Fibroblast of peridontal ligament (primary cell): ENCODE results near the gene C2CD2.
A peak's percentile ranks its signal among the peaks of the same experiment; 100 is the strongest.

Source experiments
- DNase-seq: peaks from one replicate; pipeline ENCODE4 v3.0.0-alpha.2; 2010; ENCODE audit errors: extremely low read depth

The C2CD2 gene

GRCh38 chr21:41913230-41913629 lies 40.6 kb downstream of the C2CD2 start:
- no peak for DNase-seq

DNA sequence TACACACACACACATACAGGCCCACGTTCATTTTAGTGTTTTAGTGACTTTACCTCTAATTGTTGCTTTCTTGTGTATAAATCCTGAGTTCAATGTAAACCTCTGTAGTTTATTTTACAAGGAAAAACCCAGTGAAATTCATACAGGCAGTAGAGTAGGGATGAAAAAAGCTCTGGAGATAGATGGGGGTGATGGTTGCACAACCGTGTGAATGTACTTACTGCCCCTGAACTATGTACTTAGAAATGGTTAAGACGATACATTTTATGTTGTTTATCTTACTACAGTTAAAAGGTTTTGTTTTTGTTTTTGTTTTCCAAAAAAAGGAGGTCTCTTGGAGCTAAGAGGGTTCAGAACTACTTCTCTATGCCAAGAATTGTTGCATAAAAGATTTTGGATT lies 45.0 kb downstream of the C2CD2 start:
- no peak for DNase-seq

DNA sequence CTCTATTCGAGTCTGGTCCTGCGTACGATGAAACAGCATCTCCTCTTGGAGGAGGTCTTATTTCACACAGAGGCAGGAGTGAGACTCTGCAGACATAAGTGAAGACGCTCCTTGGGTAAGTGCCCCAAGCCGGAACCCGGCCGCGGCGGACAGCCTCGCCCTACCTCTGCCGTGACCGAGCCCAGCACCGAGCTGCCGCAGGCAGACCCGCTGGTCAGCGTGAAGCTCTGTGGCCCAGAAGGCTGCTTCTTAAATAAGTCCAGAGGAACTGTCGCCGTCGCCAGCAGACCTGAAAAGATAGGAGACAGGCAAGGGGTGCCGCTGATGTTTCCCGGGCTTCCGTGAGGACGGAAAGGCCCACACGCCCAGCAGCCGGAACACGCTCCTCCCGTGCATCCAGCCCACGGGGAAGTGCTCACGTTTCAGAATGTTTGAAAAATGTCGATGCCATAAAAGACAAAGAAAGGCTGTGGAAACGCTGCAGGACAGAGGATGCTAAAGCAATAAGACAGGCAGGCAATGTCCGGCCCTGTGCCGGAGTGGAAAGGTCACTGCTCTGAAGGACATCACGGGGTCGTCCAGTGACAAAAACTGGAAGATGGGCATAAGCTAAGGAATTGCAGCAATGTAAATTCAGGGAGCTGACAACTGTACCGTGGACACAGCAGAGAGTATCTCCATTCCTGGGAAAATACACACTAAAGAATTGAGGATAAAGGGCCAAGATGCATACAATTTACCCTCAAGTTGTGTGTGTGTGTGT lies 46.1 kb downstream of the C2CD2 start:
- DNase-seq, result no peak

DNA sequence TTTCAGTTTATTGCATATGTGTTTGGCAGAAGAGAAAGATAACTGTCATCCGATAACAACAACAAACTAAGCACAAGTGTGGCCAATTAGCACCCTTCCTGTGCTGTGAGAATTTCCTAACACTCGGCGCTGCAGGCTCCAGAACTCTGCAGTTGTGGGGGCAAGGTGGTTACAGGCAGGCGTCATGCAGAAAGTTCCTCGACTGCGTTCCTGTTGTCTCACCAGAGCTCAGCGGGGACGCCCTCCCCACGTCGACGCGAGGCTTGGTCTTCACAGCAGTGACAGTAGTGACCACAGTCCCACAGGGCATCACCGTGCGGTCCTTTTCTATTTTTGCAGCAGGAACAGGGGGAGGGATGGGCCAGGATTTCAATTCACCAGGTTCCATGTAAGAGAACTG lies 47.0 kb downstream of the C2CD2 start:
- DNase-seq, result no peak

GRCh38 chr21:41903559-41904351 lies 50.1 kb downstream of the C2CD2 start:
- no peak for DNase-seq

DNA sequence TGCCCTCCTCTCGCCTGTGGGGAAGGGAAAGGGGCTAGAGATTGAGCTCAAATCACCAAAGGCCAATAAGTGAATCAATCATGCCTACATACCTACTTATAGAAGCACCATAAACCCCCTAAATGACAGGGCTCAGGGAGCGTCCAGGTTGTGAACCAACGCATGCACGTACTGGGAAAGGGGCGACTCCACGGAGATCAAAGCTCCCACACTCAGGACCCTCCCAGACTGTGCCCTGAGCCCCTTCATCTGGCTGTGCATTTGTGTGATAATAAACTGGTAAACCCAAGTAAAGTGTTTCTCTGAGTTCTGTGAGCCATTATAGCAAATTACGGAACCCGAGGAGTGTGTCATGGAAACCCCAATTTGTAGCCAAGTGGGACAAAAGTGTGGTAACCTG lies 50.9 kb downstream of the C2CD2 start:
- DNase-seq, result no peak

DNA sequence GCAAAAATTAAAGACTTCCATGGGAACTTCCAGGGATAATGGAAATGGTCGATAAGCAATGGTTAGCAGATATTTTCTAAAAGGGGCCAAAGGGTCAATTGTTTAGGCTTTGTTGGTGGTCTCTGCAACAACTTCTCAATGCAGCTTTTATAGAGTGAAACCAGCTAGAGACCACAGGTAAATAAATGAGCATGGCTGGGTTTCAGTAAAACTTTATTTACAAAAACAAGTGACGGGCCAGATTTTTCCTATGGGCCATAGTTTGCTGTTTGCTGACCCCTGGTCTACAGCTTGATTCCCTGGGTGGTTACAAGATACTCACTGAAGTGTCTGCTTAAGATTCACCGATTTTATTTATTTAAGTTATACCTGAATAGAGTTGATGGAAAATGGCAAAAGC lies 52.0 kb downstream of the C2CD2 start:
- no peak for DNase-seq

DNA sequence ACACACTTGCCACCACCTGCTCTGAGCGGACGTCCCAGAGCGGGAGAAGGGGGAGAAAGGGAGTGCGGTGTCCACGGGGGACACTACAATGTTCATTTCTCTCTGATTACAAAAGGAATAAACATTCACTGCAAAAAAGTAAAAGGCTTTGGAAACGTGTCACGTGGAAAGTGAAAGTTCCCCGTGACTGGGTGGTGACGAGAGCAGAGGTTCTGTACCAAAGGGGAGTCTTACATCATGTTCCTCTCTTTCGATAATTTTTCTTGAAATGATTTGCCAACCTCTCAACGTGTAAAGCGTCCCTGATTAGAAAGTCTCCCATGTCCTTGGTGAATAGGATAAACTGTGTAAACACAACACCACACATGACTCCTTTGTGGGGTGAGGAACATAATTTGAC lies 52.7 kb downstream of the C2CD2 start:
- DNase-seq, result no peak

- DNase-seq, result no peak
Measured at GRCh38 chr21:41900401-41900800, 53.4 kb downstream of the C2CD2 start.

DNA sequence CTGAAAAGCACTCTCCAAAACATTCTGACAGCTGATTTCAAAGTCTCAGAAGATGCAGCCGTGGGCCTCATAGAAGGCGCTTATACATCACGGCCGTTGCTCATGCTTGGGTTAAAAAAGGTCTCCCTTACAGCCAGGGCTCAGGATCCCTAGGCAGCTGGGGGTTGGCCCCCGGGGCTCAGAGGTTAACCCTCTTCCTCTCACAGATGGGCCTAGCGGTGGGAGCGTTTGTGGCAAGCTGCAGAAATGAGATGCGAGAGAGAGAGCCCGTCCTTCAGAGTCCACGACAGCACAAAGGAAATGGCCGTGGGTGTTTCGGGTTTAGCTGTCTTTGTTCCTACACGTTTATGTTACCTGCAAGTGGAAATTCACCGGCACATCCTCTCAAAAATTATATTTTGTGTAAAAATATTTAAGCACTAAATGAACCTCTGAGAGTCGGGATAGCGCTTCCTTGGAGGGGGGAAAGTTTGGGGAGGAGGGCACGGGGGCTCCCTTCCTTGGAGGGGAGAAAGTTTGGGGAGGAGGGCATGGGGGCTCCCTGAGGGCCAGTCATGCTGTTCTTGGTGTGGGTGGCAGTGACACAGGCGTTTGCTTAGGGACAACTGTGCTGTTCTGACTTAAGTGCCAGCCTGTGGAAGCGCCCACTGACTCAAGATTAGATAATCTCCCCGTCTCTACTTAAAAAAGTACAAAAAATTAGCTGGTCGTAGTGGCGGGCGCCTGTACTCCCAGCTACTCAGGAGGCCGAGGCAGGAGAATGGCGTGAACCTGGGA lies 54.2 kb downstream of the C2CD2 start:
- DNase-seq, result no peak

DNA sequence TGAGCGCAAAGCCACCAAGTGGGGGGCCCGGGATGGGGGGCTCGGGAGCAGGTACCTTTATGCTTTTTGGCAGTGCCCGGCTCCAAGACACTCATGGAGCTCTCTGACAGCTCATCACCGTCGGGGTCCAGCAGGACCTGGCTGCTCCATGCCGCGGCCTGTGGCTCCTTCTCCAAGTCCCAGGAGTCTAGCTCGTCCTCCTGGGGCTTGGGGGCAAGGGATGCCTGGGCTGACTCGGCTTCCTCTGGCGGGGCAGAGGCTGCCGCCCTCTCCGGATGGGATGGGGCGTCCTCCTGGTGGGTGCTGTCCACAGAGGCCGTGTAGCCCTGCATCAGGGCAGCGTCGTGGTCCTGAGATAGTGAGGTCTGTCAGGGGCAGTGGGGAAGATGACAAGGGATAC lies 54.8 kb downstream of the C2CD2 start:
- DNase-seq, result no peak

GRCh38 chr21:41897700-41898099 lies 56.1 kb downstream of the C2CD2 start:
- DNase-seq, result no peak

DNA sequence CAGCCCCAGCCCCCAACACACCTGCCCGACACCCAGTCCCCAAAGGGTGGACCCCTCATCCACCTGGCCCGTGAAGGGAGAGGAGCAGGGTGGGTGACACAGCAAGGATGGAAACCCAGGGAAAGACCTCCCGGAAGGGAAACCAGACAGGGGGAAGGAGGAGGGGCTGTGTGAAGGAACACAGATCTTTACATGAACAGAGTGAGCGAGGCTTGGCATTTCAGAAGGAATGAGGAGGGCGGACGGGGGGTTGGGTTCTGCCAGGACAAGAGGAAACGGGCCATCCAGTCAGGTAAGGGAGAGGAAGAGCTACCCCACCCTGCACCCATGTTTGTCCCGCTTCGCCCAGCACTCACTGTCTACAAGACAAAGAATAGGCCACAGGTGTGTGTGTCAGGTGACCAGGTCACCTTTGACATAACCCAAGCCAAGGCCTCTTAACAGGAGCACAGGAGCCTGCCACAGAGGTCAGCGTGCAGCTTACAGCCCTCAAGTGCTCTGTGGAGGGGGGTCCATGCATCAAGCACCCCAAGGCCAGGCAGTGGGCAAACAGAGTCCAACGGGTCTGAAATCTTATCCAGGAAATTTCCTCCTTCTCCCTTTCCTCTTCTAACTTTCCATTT lies 56.7 kb downstream of the C2CD2 start:
- DNase-seq, result no peak

DNA sequence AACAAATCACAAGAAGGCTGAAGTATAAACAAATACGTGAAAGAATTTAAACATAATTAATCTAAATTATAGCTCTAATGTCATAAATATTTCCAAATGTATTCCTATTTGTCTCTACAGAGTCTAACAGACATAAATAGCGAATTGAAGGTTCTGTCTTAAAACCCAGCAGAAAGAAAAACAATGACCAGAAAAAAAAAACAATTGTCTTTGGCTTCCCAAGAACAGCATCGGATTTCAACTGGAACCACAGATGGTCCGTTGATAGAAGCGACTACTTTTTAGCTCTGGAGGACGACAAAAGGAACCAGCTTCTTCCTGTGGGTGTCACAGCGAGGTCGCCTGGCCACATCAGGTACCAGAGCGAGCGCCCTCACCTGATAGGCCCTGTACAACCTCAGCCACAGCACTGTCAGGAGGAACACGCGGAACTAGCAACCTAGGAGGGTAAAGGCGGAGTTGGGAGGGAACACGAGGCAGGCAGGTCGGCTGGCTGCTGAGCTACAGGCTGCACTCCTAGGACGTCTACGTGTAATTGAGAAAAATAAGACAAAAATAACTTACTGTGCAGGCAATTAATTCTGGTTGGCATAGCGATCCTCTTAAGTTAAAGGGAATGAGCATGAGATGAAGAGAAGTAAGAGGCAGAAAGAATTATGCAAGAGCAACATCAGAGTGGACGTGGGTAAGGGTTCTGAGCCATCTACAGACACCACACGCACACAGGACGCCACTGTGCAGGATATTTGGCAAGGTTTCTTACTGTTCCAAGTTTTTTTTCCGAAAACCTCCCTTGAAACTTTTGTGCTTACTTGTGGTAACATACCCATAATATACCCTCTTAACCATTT lies 58.0 kb downstream of the C2CD2 start:
- DNase-seq, result peak; percentile 59

DNA sequence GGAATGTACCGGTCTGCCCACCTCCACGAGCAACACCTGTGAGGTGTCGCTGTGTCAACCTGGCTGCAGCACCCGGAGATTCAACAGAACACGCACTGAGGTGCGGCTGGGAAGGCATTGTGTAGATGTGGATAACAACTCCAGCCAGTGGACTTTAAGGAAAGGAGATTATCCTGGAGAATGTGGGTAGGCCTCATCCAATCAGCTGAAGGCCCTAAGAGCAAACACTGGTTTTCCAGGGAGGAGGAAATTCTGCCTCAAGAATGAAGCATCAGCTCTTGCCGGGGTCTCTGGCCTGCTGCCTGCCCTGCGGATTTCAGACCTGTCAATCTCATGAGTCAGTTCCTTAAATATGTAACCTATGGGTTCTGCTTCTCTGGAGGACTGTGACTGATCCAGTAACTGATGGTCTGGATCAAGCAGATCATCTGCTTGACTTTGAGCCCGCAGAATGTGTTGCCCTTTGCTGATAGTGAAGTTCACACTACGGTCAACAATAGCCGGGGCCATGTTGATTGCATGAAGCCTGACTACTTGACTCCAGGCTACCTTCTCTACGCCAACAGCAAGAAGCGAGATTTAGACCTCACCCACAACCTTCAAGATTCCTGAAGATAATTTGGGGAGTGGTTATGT lies 58.8 kb downstream of the C2CD2 start:
- DNase-seq, result peak; percentile 86

DNA sequence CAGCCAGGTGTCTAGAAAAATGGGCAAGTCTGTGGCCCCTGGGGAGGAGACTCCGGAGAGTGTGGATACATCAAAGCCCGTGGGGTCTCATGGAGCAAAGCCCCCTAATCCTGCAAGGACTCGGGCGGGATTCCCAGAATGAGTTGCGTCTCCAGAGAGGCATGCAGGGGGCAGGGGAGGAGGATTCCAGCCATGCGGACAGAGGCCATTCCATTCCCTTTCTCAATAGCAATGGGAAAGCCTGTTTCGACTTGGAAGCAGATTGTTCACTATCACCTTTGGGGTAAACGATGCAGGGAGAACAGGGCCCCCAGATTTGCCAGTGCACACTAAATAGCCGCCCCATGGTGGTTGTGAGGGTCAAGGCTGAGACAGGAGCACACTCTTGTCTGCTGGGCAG lies 59.3 kb downstream of the C2CD2 start:
- DNase-seq, result no peak

GRCh38 chr21:41892726-41893125 lies 61.1 kb downstream of the C2CD2 start:
- no peak for DNase-seq

GRCh38 chr21:41891132-41891531 lies 62.7 kb downstream of the C2CD2 start:
- DNase-seq, result no peak

- DNase-seq, result no peak
Measured at GRCh38 chr21:41890355-41890754, 63.5 kb downstream of the C2CD2 start.

DNA sequence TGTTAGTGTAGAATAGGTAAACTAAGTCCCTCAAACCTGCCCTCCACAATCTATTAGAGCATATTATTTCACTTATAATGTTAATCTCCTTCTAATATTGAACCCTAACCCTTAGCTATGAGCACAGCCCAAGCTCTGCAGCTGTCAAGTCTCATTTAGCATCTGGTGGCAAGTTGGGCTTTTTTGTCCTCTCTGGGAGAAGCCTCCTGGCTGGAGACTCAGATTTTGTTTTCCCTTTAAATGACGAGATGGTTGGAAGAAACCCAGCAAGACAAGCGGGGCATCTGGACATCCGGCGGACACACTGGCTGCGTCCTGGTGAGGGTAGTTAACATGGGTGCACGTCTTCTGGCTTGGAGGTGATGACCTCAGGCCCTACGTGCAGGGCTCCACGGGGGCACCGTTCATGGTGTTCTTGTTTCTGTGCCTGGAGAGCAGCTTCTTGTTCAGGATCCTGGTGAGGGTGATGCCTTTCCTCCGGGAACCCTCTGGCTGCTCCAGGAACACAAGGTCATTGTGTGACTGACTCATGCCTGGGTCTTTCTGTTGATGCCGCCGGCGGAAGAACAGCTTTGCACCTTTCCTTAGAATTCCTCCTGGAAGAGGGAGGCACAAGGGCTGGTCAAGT lies 65.0 kb downstream of the C2CD2 start:
- DNase-seq, result no peak
